Measurements from ENCODE around the gene GFRAL. TPM values are rescaled to one million over a fixed set of nuclear protein-coding genes. Genes with fewer than 3 reads are reported as not detected.

Gene GFRAL
- total RNA-seq, 1 donor from 2014 or later, result not detected

GRCh38 chr6:55319961-55320695 lies 7.1 kb upstream of the GFRAL start:
- peaks cover 11% of the 10 kb centered on the region for H3K4me1 Mint-ChIP-seq (ENCODE audit: low read depth)
- H3K9me3 Mint-ChIP-seq (ENCODE audit: low read depth), result peaks cover 6% of the 10 kb centered on the region
- no peak overlapping the region for H3K4me3 Mint-ChIP-seq (ENCODE audit: low read depth)
- TF ChIP-seq CTCF (IDR thresholded peaks at IDR 0.05; ENCODE audit: unreplicated experiment), result no peak
- no peaks in the 10 kb centered on the region for H3K27me3 Mint-ChIP-seq
- DNase-seq (ENCODE audit: low spot score, unreplicated experiment), result no peak
- H3K36me3 Mint-ChIP-seq (ENCODE audit: insufficient read depth), result no peaks in the 10 kb centered on the region
- H3K27ac Mint-ChIP-seq, result no peak overlapping the region

GRCh38 chr6:55320696-55321086 lies 6.6 kb upstream of the GFRAL start:
- no peak for DNase-seq (ENCODE audit: low spot score, unreplicated experiment)
- TF ChIP-seq CTCF (IDR thresholded peaks at IDR 0.05; ENCODE audit: unreplicated experiment), result peak; percentile 14
- H3K4me3 Mint-ChIP-seq (ENCODE audit: low read depth), result no peak overlapping the region
- H3K27ac Mint-ChIP-seq, result no peak overlapping the region
- H3K9me3 Mint-ChIP-seq (ENCODE audit: low read depth), result peaks cover 6% of the 10 kb centered on the region
- no peaks in the 10 kb centered on the region for H3K27me3 Mint-ChIP-seq
- H3K4me1 Mint-ChIP-seq (ENCODE audit: low read depth), result peaks cover 11% of the 10 kb centered on the region
- no peaks in the 10 kb centered on the region for H3K36me3 Mint-ChIP-seq (ENCODE audit: insufficient read depth)

DNA sequence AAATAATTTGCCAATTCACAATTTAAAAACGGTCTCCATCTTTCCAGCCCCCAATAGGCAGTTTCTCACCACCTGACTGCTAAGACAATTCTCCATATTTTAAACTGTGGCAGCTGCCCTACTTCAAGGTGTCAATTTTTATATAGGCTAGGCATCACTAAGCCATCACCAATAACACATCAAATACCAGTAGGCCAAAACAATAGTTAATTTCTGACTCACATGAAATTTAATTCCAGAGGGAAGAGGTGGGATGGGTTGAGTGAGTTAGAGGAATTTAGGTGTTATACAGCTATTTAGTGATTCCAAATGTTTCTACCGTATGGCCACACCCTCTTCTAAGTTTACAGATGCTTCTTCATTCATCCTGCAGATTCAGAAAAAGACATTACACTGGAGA lies 49.9 kb downstream of the GFRAL start:
- H3K4me3 Mint-ChIP-seq (ENCODE audit: low read depth), result no peak overlapping the region
- peaks cover 6% of the 10 kb centered on the region for H3K9me3 Mint-ChIP-seq (ENCODE audit: low read depth)
- H3K27me3 Mint-ChIP-seq, result no peaks in the 10 kb centered on the region
- no peak for TF ChIP-seq CTCF (IDR thresholded peaks at IDR 0.05; ENCODE audit: unreplicated experiment)
- H3K36me3 Mint-ChIP-seq (ENCODE audit: insufficient read depth), result no peaks in the 10 kb centered on the region
- no peak for DNase-seq (ENCODE audit: low spot score, unreplicated experiment)
- H3K27ac Mint-ChIP-seq, result no peak overlapping the region
- no peaks in the 10 kb centered on the region for H3K4me1 Mint-ChIP-seq (ENCODE audit: low read depth)

DNA sequence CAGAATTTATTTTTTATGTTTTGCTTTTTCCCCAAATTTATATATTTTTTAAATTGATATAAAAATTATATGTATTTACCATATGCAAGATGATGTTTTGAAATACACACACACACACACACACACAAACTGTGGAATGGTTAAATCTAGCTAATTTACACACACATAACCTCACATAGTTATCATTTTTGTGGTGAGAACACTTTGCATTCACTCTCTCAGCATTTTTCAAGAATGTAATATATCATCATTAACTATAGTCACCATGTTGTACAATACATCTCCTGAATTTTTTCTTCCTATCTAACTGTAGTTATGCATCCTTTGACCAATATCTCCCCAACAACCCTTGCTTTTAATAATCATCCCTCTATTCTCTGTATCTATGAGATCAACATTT lies 52.2 kb downstream of the GFRAL start:
- Mint-ChIP-seq H3K36me3 (ENCODE audit: insufficient read depth) (no peaks in the 10 kb centered on the region), H3K4me1 (ENCODE audit: low read depth) (no peaks in the 10 kb centered on the region), H3K4me3 (ENCODE audit: low read depth) (no peak overlapping the region), H3K27me3 (no peaks in the 10 kb centered on the region), H3K27ac (no peak overlapping the region), H3K9me3 (ENCODE audit: low read depth) (peaks cover 6% of the 10 kb centered on the region)
- TF ChIP-seq CTCF (IDR thresholded peaks at IDR 0.05; ENCODE audit: unreplicated experiment), result no peak
- DNase-seq (ENCODE audit: low spot score, unreplicated experiment), result no peak

- Mint-ChIP-seq H3K27ac (no peak overlapping the region), H3K9me3 (ENCODE audit: low read depth) (peaks cover 4% of the 10 kb centered on the region), H3K4me1 (ENCODE audit: low read depth) (no peaks in the 10 kb centered on the region), H3K27me3 (no peaks in the 10 kb centered on the region), H3K36me3 (ENCODE audit: insufficient read depth) (no peaks in the 10 kb centered on the region), H3K4me3 (ENCODE audit: low read depth) (no peak overlapping the region)
- TF ChIP-seq CTCF (IDR thresholded peaks at IDR 0.05; ENCODE audit: unreplicated experiment), result no peak
- DNase-seq (ENCODE audit: low spot score, unreplicated experiment), result no peak
These were observed 52.6 kb downstream of the GFRAL start for GRCh38 chr6:55379895-55380294.
